GM18907 (cell line): ENCODE data around the gene WWC1.
"Not testable (repeated sequence)": the region's sequence is repeated elsewhere in the genome, so short reads cannot be mapped to it uniquely, and the experiment has no call there.

Experiments
- ATAC-seq: cut with Tn5 transposase; IDR thresholded peaks from one replicate; pipeline ENCODE4 v1.9.1; 2021; ENCODE audit warnings: mild to moderate bottlenecking, moderate library complexity; ENCODE audit not compliant: unreplicated experiment

The WWC1 gene

GRCh38 chr5:168307022-168307421 lies 15.6 kb downstream of the WWC1 start:
- no peak for ATAC-seq

- ATAC-seq = no peak
Measured at GRCh38 chr5:168307925-168308584, 16.6 kb downstream of the WWC1 start.

GRCh38 chr5:168308976-168309598 lies 17.6 kb downstream of the WWC1 start:
- ATAC-seq = no peak

GRCh38 chr5:168310541-168310940 lies 19.1 kb downstream of the WWC1 start:
- ATAC-seq = not testable (repeated sequence)

GRCh38 chr5:168311061-168311566 lies 19.7 kb downstream of the WWC1 start:
- ATAC-seq = no peak

GRCh38 chr5:168312606-168313295 lies 21.3 kb downstream of the WWC1 start:
- no peak for ATAC-seq

- ATAC-seq = no peak
Measured at GRCh38 chr5:168313596-168314204, 22.3 kb downstream of the WWC1 start.

GRCh38 chr5:168314735-168315411 lies 23.4 kb downstream of the WWC1 start:
- ATAC-seq = no peak

GRCh38 chr5:168315416-168316138 lies 24.1 kb downstream of the WWC1 start:
- no peak for ATAC-seq

GRCh38 chr5:168316139-168316578 lies 24.7 kb downstream of the WWC1 start:
- no peak for ATAC-seq

- no peak for ATAC-seq
Measured at GRCh38 chr5:168317096-168317520, 25.7 kb downstream of the WWC1 start.

GRCh38 chr5:168317521-168318147 lies 26.2 kb downstream of the WWC1 start:
- no peak for ATAC-seq

GRCh38 chr5:168318240-168318639 lies 26.8 kb downstream of the WWC1 start:
- no peak for ATAC-seq

- ATAC-seq = no peak
Measured at GRCh38 chr5:168319774-168320173, 28.3 kb downstream of the WWC1 start.

- no peak for ATAC-seq
Measured at GRCh38 chr5:168320805-168321204, 29.4 kb downstream of the WWC1 start.

GRCh38 chr5:168324859-168325630 lies 33.6 kb downstream of the WWC1 start:
- no peak for ATAC-seq

GRCh38 chr5:168327019-168327421 lies 35.6 kb downstream of the WWC1 start:
- no peak for ATAC-seq

- no peak for ATAC-seq
Measured at GRCh38 chr5:168327451-168327850, 36.0 kb downstream of the WWC1 start.

GRCh38 chr5:168327994-168328393 lies 36.5 kb downstream of the WWC1 start:
- ATAC-seq = no peak
